K562 (cell line): ENCODE data around the gene DELE1. TPM values are rescaled to one million over a fixed set of nuclear protein-coding genes. Genes with fewer than 3 reads are reported as not detected.

Source experiments
- ATF6 ChIP-seq: sonication (generic); formaldehyde crosslinking; IDR thresholded peaks from 2 replicates; pipeline ENCODE4 v1.4.0; 2020; ENCODE audit warnings: mild to moderate bottlenecking, missing genetic modification reagents
- CC2D1A ChIP-seq: fragments of 450-650 bp; IDR thresholded peaks from 2 replicates; pipeline ENCODE4 v1.6.1; 2017; ENCODE audit warnings: mild to moderate bottlenecking
- CSDE1 ChIP-seq, 2 experiments: fragments of 450-650 bp; IDR thresholded peaks; 2 replicates each; pipeline ENCODE4 v1.6.1; 2016; ENCODE audit warnings: mild to moderate bottlenecking in 1 of 2
- DIDO1 ChIP-seq: fragments of 450-650 bp; IDR thresholded peaks from 2 replicates; pipeline ENCODE4 v1.6.1; 2016; ENCODE audit warnings: low read depth, missing biosample characterization, missing genetic modification characterization
- E2F3 ChIP-seq: fragments of 250-450 bp; sonication (Bioruptor Pico); IDR thresholded peaks from 2 replicates; pipeline ENCODE4 v1.4.0; 2020; ENCODE audit warnings: mild to moderate bottlenecking
- FOXK2 ChIP-seq, 2 experiments: fragments of 450-650 bp; IDR thresholded peaks in 1 of 2; conservative IDR thresholded peaks in 1 of 2; 2 replicates each; pipeline ENCODE4 v1.6.1; 2016; ENCODE audit warnings: low read depth in 2 of 2, mild to moderate bottlenecking in 1 of 2
- HLTF ChIP-seq: fragments of 450-650 bp; IDR thresholded peaks from 2 replicates; pipeline ENCODE4 v1.6.1; 2016
- MAX ChIP-seq: sonication (generic); formaldehyde crosslinking; IDR thresholded peaks from 2 replicates; pipeline ENCODE4 v1.9.0; 2022; ENCODE audit warnings: mild to moderate bottlenecking, missing genetic modification reagents
- MBD1 ChIP-seq: fragments of 250-450 bp; sonication (Bioruptor Pico); IDR thresholded peaks from 2 replicates; pipeline ENCODE4 v1.8.0; 2022; ENCODE audit warnings: inconsistent platforms
- MYC ChIP-seq, 2 experiments: fragments of 250-450 bp in 1 of 2; sonication (Bioruptor Pico) in 1 of 2; IDR thresholded peaks; 2 replicates each; pipeline versions ENCODE4 v1.5.1 to v1.6.1; 2012 to 2021; ENCODE audit warnings: low read depth in 2 of 2, borderline replicate concordance in 1 of 2, improper control_type of control experiment in 1 of 2, low read length in 1 of 2, mild to moderate bottlenecking in 1 of 2, moderate library complexity in 1 of 2
- NFE2 ChIP-seq: IDR thresholded peaks from 2 replicates; pipeline ENCODE4 v1.6.1; 2014; ENCODE audit warnings: antibody characterized with exemption, low read depth
- PCBP1 ChIP-seq: fragments of 200-400 bp; formaldehyde crosslinking; IDR thresholded peaks from 2 replicates; pipeline ENCODE4 v1.6.1; 2018; ENCODE audit warnings: mild to moderate bottlenecking, low read depth, low read length; ENCODE audit not compliant: poor library complexity, severe bottlenecking
- SMC3 ChIP-seq: conservative IDR thresholded peaks from 2 replicates; pipeline ENCODE4 v1.6.1; 2011; ENCODE audit warnings: low read depth, low read length, improper control_type of control experiment; ENCODE audit not compliant: insufficient read depth
- STAT6 ChIP-seq: sonication (generic); formaldehyde crosslinking; IDR thresholded peaks from 2 replicates; pipeline ENCODE4 v1.8.1; 2023; ENCODE audit warnings: mild to moderate bottlenecking, missing genetic modification reagents
- TCF7 ChIP-seq: sonication (generic); IDR thresholded peaks from 2 replicates; pipeline ENCODE4 v1.6.1; 2016; ENCODE audit warnings: antibody characterized with exemption, borderline replicate concordance
- XRCC5 ChIP-seq: fragments of 200-400 bp; formaldehyde crosslinking; IDR thresholded peaks from 2 replicates; pipeline ENCODE4 v1.6.1; 2017; ENCODE audit warnings: low read depth, mild to moderate bottlenecking, low read length
- ZBTB1 ChIP-seq: sonication (generic); formaldehyde crosslinking; IDR thresholded peaks from 2 replicates; pipeline ENCODE4 v1.8.1; 2023; ENCODE audit warnings: missing genetic modification reagents, low read depth, mild to moderate bottlenecking, borderline replicate concordance
- ZFP91 ChIP-seq: sonication (generic); formaldehyde crosslinking; IDR thresholded peaks from 2 replicates; pipeline ENCODE4 v1.8.0; 2022; ENCODE audit warnings: mild to moderate bottlenecking, missing genetic modification reagents
- ZNF232 ChIP-seq: sonication (generic); formaldehyde crosslinking; IDR thresholded peaks from 2 replicates; pipeline ENCODE4 v1.8.0; 2022; ENCODE audit warnings: mild to moderate bottlenecking, missing genetic modification reagents
- ZNF354B ChIP-seq: fragments of 250-450 bp; sonication (Bioruptor Pico); IDR thresholded peaks from 2 replicates; pipeline ENCODE4 v1.4.0; 2020
- ZNF668 ChIP-seq: fragments of 250-450 bp; sonication (Bioruptor Pico); IDR thresholded peaks from 2 replicates; pipeline ENCODE4 v1.8.0; 2022; ENCODE audit warnings: mild to moderate bottlenecking, inconsistent platforms
- polyA plus RNA-seq, 8 experiments: library from polyadenylated mRNA; depleted of rRNA in 4 of 8; stranded (reverse) in 5 of 8; unstranded in 3 of 8; fragments of >200 nt; fragmentation: Nextera tagmentation in 2 of 8; fragmentation: Illumina TruSeq in 1 of 8; extraction: Ambion mirVana in 2 of 8; extraction: Trizol in 1 of 8; gene quantifications; 2 replicates each; pipeline versions ENCODE4 v1.2.1 to v1.2.3, GENCODE V29; 2011 to 2014; ENCODE audit warnings: inconsistent platforms in 1 of 8, missing spikeins in 1 of 8
- total RNA-seq, 7 experiments: library from RNA; depleted of rRNA in 6 of 7; stranded (reverse); fragments of >200 nt in 6 of 7; fragmentation: Illumina TruSeq in 2 of 7; extraction: Trizol in 2 of 7; gene quantifications; 2 replicates each; pipeline versions ENCODE4 v1.2.1 to v1.2.3, GENCODE V29; 2011 to 2021; ENCODE audit warnings: low replicate concordance in 1 of 7

Gene DELE1
- total and polyA plus RNA-seq, 9 of the 15 experiments (the other 6 are each of a cell fraction or from before 2014, with no cell fraction given): 16.6 to 74.4 (median 49.8) TPM

- no peak for TF ChIP-seq ATF6 (CRISPR knock-in tag)
- no peak for TF ChIP-seq CC2D1A
- TF ChIP-seq STAT6 (CRISPR knock-in tag): no peak
- 0 out of 2 replicates have a peak, but pooled peaks have one; percentile 29 for TF ChIP-seq HLTF
- no peak for TF ChIP-seq DIDO1
- no peak for TF ChIP-seq NFE2
- no peak for TF ChIP-seq FOXK2 (conservative IDR thresholded peaks at IDR 0.05 in 1 of 2, IDR thresholded peaks at IDR 0.05 in 1 of 2; ENCODE audit: low read depth in 2 of 2)
- TF ChIP-seq TCF7: no peak
- no peak for TF ChIP-seq ZFP91 (CRISPR knock-in tag)
- no peak for TF ChIP-seq PCBP1
- no peak for TF ChIP-seq MBD1
- TF ChIP-seq MAX (CRISPR knock-in tag): peak; percentile 90
- TF ChIP-seq XRCC5: no peak
- no peak for TF ChIP-seq CSDE1 (IDR thresholded peaks at IDR 0.05)
- no peak for TF ChIP-seq ZNF668 (CRISPR knock-in tag)
- TF ChIP-seq ZBTB1 (CRISPR knock-in tag): peak; percentile 58; the same call in 1 of the 2 replicates
- no peak for TF ChIP-seq E2F3
- peak; percentile 49 for TF ChIP-seq SMC3
- no peak for TF ChIP-seq ZNF354B (CRISPR knock-in tag)
- peak; percentile 60; the same call in 1 of the 2 replicates for TF ChIP-seq MYC (IDR thresholded peaks at IDR 0.05; ENCODE audit: low read depth, low read length)
- TF ChIP-seq MYC (CRISPR knock-in tag; IDR thresholded peaks at IDR 0.05; ENCODE audit: borderline replicate concordance, low read depth): no peak
- no peak for TF ChIP-seq ZNF232 (CRISPR knock-in tag)
These were observed 9.4 kb upstream of the DELE1 start (continued) for GRCh38 chr5:141914199-141914743.
